ENCODE results near the gene CCDC175.

CCDC175 gene

GRCh38 chr14:59582845-59583509 is 6.4 kb upstream of the CCDC175 start:
- Histone ChIP-seq H3K9ac (ENCODE audit: low read length in 2 of 2) (no peak overlapping the region), H3K9me3 (ENCODE audit: control insufficient read depth in 2 of 2, low read length in 2 of 2) (no peaks in the 10 kb centered on the region), H3K4me1 (ENCODE audit: control insufficient read depth, insufficient read depth, low read length) (no peaks in the 10 kb centered on the region), H3K4me3 (ENCODE audit: low read length in 2 of 2) (no peak overlapping the region), H3K27ac (ENCODE audit: low read length) (no peak overlapping the region), H3K36me3 (ENCODE audit: control insufficient read depth in 2 of 2, insufficient read depth in 2 of 2, low read length in 2 of 2) (no peaks in the 10 kb centered on the region), H3K27me3 (ENCODE audit: control insufficient read depth in 1 of 2, insufficient read depth in 2 of 2, low read length in 2 of 2) (peaks cover 0 to 3% of the 10 kb centered on the region in 2 donors)

- H3K4me3 ChIP-seq (ENCODE audit: low read length in 2 of 2), result no peak overlapping the region
- H3K27ac ChIP-seq (ENCODE audit: low read length), result no peak overlapping the region
- H3K9me3 ChIP-seq (ENCODE audit: control insufficient read depth in 2 of 2, low read length in 2 of 2), result no peaks in the 10 kb centered on the region
- H3K9ac ChIP-seq (ENCODE audit: low read length in 2 of 2), result no peak overlapping the region
- no peaks in the 10 kb centered on the region for H3K36me3 ChIP-seq (ENCODE audit: control insufficient read depth in 2 of 2, insufficient read depth in 2 of 2, low read length in 2 of 2)
- peaks cover 5 to 7% of the 10 kb centered on the region in 2 donors for H3K27me3 ChIP-seq (ENCODE audit: control insufficient read depth in 1 of 2, insufficient read depth in 2 of 2, low read length in 2 of 2)
- no peaks in the 10 kb centered on the region for H3K4me1 ChIP-seq (ENCODE audit: control insufficient read depth, insufficient read depth, low read length)
Observed at GRCh38 chr14:59582161-59582560, 5.5 kb upstream of the CCDC175 start.

- Histone ChIP-seq H3K9ac (ENCODE audit: low read length in 2 of 2) (no peak overlapping the region), H3K9me3 (ENCODE audit: control insufficient read depth in 2 of 2, low read length in 2 of 2) (no peaks in the 10 kb centered on the region), H3K4me3 (ENCODE audit: low read length in 2 of 2) (no peak overlapping the region), H3K36me3 (ENCODE audit: control insufficient read depth in 2 of 2, insufficient read depth in 2 of 2, low read length in 2 of 2) (no peaks in the 10 kb centered on the region), H3K27ac (ENCODE audit: low read length) (no peak overlapping the region), H3K27me3 (ENCODE audit: control insufficient read depth in 1 of 2, insufficient read depth in 2 of 2, low read length in 2 of 2) (peaks cover 5 to 20% of the 10 kb centered on the region in 2 donors), H3K4me1 (ENCODE audit: control insufficient read depth, insufficient read depth, low read length) (no peaks in the 10 kb centered on the region)
Observed at GRCh38 chr14:59580911-59581310, 4.3 kb upstream of the CCDC175 start.

GRCh38 chr14:59570122-59570521 is 6.5 kb downstream of the CCDC175 start:
- Histone ChIP-seq H3K27ac (ENCODE audit: low read length) (no peak overlapping the region), H3K4me1 (ENCODE audit: control insufficient read depth, insufficient read depth, low read length) (no peaks in the 10 kb centered on the region), H3K27me3 (ENCODE audit: control insufficient read depth in 1 of 2, insufficient read depth in 2 of 2, low read length in 2 of 2) (no peaks in the 10 kb centered on the region), H3K9ac (ENCODE audit: low read length in 2 of 2) (no peak overlapping the region), H3K4me3 (ENCODE audit: low read length in 2 of 2) (no peak overlapping the region), H3K9me3 (ENCODE audit: control insufficient read depth in 2 of 2, low read length in 2 of 2) (no peaks in the 10 kb centered on the region), H3K36me3 (ENCODE audit: control insufficient read depth in 2 of 2, insufficient read depth in 2 of 2, low read length in 2 of 2) (no peaks in the 10 kb centered on the region)

- H3K4me1 ChIP-seq (ENCODE audit: control insufficient read depth, insufficient read depth, low read length), result no peaks in the 10 kb centered on the region
- no peak overlapping the region for H3K27ac ChIP-seq (ENCODE audit: low read length)
- H3K36me3 ChIP-seq (ENCODE audit: control insufficient read depth in 2 of 2, insufficient read depth in 2 of 2, low read length in 2 of 2), result no peaks in the 10 kb centered on the region
Observed at GRCh38 chr14:59566725-59567124, 9.9 kb downstream of the CCDC175 start.

DNA sequence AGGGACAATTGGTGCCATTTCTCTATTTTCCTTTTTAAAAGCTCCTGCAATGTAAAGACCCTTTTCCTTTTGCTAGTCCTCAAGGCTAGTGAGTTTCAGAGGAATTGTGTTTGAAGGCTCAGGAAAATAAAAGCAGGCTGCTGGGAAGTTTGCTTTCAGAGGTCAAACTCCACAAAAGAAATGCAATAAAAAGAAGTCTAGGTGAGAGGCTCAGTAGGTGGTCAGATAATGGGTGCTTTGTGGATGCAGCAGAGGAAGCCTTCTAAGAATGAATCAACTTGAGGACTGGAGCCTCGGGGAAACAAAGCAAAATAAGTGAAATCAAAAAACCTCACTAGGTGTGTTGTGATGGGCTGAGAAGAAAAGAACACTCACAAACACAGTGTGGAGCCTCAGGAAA is 10.3 kb downstream of the CCDC175 start:
- Histone ChIP-seq H3K36me3 (ENCODE audit: control insufficient read depth in 2 of 2, insufficient read depth in 2 of 2, low read length in 2 of 2) (no peaks in the 10 kb centered on the region), H3K4me1 (ENCODE audit: control insufficient read depth, insufficient read depth, low read length) (no peaks in the 10 kb centered on the region), H3K27ac (ENCODE audit: low read length) (no peak overlapping the region), H3K4me3 (ENCODE audit: low read length in 2 of 2) (no peak overlapping the region), H3K9me3 (ENCODE audit: control insufficient read depth in 2 of 2, low read length in 2 of 2) (no peaks in the 10 kb centered on the region), H3K27me3 (ENCODE audit: control insufficient read depth in 1 of 2, insufficient read depth in 2 of 2, low read length in 2 of 2) (no peaks in the 10 kb centered on the region), H3K9ac (ENCODE audit: low read length in 2 of 2) (no peak overlapping the region)

More at GRCh38 chr14:59566725-59567124, 9.9 kb downstream of the CCDC175 start:
- no peak overlapping the region for H3K4me3 ChIP-seq (ENCODE audit: low read length in 2 of 2)
- no peak overlapping the region for H3K9ac ChIP-seq (ENCODE audit: low read length in 2 of 2)
- H3K9me3 ChIP-seq (ENCODE audit: control insufficient read depth in 2 of 2, low read length in 2 of 2), result no peaks in the 10 kb centered on the region
- no peaks in the 10 kb centered on the region for H3K27me3 ChIP-seq (ENCODE audit: control insufficient read depth in 1 of 2, insufficient read depth in 2 of 2, low read length in 2 of 2)

DNA sequence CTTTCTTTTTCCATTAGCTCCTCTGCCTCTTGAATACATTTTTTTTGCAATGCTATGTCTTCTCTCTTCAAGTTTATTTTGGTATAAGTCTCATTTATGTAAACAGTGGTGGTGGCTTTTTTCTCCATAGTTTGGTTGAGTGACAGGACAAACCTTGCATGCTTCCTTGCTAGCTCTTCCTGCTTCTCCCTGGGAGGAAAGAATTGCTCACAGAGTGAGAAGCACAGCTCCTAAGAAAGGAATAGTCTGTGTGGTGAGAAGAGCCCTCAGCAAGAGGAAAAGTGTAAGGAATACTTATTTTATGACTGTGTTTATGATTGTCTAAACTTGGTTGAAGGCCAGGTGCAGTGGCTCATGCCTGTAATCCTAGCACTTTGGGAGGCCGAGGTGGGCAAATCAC is 11.5 kb downstream of the CCDC175 start:
- H3K9ac ChIP-seq (ENCODE audit: low read length in 2 of 2), result no peak overlapping the region
- no peaks in the 10 kb centered on the region for H3K4me1 ChIP-seq (ENCODE audit: control insufficient read depth, insufficient read depth, low read length)
- no peak overlapping the region for H3K27ac ChIP-seq (ENCODE audit: low read length)
- no peak overlapping the region for H3K4me3 ChIP-seq (ENCODE audit: low read length in 2 of 2)
- H3K9me3 ChIP-seq (ENCODE audit: control insufficient read depth in 2 of 2, low read length in 2 of 2), result no peaks in the 10 kb centered on the region
- no peaks in the 10 kb centered on the region for H3K27me3 ChIP-seq (ENCODE audit: control insufficient read depth in 1 of 2, insufficient read depth in 2 of 2, low read length in 2 of 2)
- H3K36me3 ChIP-seq (ENCODE audit: control insufficient read depth in 2 of 2, insufficient read depth in 2 of 2, low read length in 2 of 2), result no peaks in the 10 kb centered on the region

- no peak overlapping the region for H3K27ac ChIP-seq (ENCODE audit: low read length)
- no peaks in the 10 kb centered on the region for H3K4me1 ChIP-seq (ENCODE audit: control insufficient read depth, insufficient read depth, low read length)
- H3K27me3 ChIP-seq (ENCODE audit: control insufficient read depth in 1 of 2, insufficient read depth in 2 of 2, low read length in 2 of 2), result no peaks in the 10 kb centered on the region
- no peaks in the 10 kb centered on the region for H3K36me3 ChIP-seq (ENCODE audit: control insufficient read depth in 2 of 2, insufficient read depth in 2 of 2, low read length in 2 of 2)
- no peak overlapping the region for H3K4me3 ChIP-seq (ENCODE audit: low read length in 2 of 2)
- H3K9ac ChIP-seq (ENCODE audit: low read length in 2 of 2), result no peak overlapping the region
- H3K9me3 ChIP-seq (ENCODE audit: control insufficient read depth in 2 of 2, low read length in 2 of 2), result no peaks in the 10 kb centered on the region
Observed at GRCh38 chr14:59564366-59564765, 12.2 kb downstream of the CCDC175 start.

- no peaks in the 10 kb centered on the region for H3K36me3 ChIP-seq (ENCODE audit: control insufficient read depth in 2 of 2, insufficient read depth in 2 of 2, low read length in 2 of 2)
- no peak overlapping the region for H3K9ac ChIP-seq (ENCODE audit: low read length in 2 of 2)
- no peaks in the 10 kb centered on the region for H3K27me3 ChIP-seq (ENCODE audit: control insufficient read depth in 1 of 2, insufficient read depth in 2 of 2, low read length in 2 of 2)
- H3K9me3 ChIP-seq (ENCODE audit: control insufficient read depth in 2 of 2, low read length in 2 of 2), result no peaks in the 10 kb centered on the region
- H3K4me3 ChIP-seq (ENCODE audit: low read length in 2 of 2), result no peak overlapping the region
- no peak overlapping the region for H3K27ac ChIP-seq (ENCODE audit: low read length)
- no peaks in the 10 kb centered on the region for H3K4me1 ChIP-seq (ENCODE audit: control insufficient read depth, insufficient read depth, low read length)
Observed at GRCh38 chr14:59547310-59547709, 29.3 kb downstream of the CCDC175 start.

GRCh38 chr14:59543873-59544272 is 32.7 kb downstream of the CCDC175 start:
- no peaks in the 10 kb centered on the region for H3K27me3 ChIP-seq (ENCODE audit: control insufficient read depth in 1 of 2, insufficient read depth in 2 of 2, low read length in 2 of 2)
- no peak overlapping the region for H3K9ac ChIP-seq (ENCODE audit: low read length in 2 of 2)
- no peaks in the 10 kb centered on the region for H3K4me1 ChIP-seq (ENCODE audit: control insufficient read depth, insufficient read depth, low read length)
- H3K9me3 ChIP-seq (ENCODE audit: control insufficient read depth in 2 of 2, low read length in 2 of 2), result no peaks in the 10 kb centered on the region
- H3K36me3 ChIP-seq (ENCODE audit: control insufficient read depth in 2 of 2, insufficient read depth in 2 of 2, low read length in 2 of 2), result no peaks in the 10 kb centered on the region
- no peak overlapping the region for H3K27ac ChIP-seq (ENCODE audit: low read length)
- H3K4me3 ChIP-seq (ENCODE audit: low read length in 2 of 2), result no peak overlapping the region

DNA sequence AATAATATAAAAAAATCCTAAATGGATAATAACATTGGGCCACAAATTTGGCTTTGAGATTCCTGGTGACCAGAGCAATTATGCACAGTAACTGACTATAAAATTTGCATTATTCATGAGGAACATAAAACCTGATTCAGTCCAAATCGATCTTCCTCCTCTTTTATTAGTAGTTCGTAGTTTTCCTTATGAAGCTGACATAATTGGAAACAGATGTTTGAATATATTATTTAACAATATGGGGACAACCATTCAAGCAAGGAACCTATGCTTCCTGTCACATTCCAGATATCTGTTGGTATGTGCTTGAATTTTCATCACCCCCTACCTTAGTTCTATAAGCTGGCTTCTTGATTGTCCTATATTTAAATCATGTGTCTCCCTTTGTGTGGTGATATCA is 34.9 kb downstream of the CCDC175 start:
- H3K4me1 ChIP-seq (ENCODE audit: control insufficient read depth, insufficient read depth, low read length), result no peaks in the 10 kb centered on the region
- no peaks in the 10 kb centered on the region for H3K9me3 ChIP-seq (ENCODE audit: control insufficient read depth in 2 of 2, low read length in 2 of 2)
- no peak overlapping the region for H3K27ac ChIP-seq (ENCODE audit: low read length)
- no peak overlapping the region for H3K4me3 ChIP-seq (ENCODE audit: low read length in 2 of 2)
- no peaks in the 10 kb centered on the region for H3K27me3 ChIP-seq (ENCODE audit: control insufficient read depth in 1 of 2, insufficient read depth in 2 of 2, low read length in 2 of 2)
- H3K36me3 ChIP-seq (ENCODE audit: control insufficient read depth in 2 of 2, insufficient read depth in 2 of 2, low read length in 2 of 2), result no peaks in the 10 kb centered on the region
- no peak overlapping the region for H3K9ac ChIP-seq (ENCODE audit: low read length in 2 of 2)
